ENCODE results near the gene GLIS1. TPM values are rescaled to one million over a fixed set of nuclear protein-coding genes. Genes with fewer than 3 reads are reported as not detected.

Gene GLIS1
- total RNA-seq, 4 donors from 2014 or later = 0.63 to 2.4 (median 1.0) TPM

DNA sequence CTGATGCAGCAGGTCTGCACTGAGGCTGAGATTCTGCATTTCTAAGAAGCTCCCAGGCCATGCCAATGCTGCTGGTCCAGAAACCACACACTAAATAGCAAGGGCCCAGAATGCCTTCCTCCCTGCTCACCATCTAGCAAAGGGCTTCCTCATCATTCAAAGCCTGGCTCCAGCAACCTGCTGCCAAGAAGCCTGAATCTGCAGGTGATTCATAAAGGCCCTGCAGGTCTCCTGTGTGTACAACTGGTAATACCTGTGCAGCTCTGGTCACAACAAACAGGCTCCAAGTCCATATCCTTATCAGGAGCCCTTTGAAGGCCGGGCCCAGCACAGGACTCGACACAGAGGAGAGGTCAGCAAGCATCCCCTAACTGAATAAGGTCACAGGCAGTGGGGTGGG is 26.7 kb downstream of the GLIS1 start:
- DNase-seq (ENCODE audit: low spot score in 2 of 2) = no peak
- 86 to 100% methylated on average over 2 of the region's 2 CpGs for WGBS, 2 donors
- intact Hi-C loops (cut with DNase I; ENCODE audit: low total_unique reads) = no loop called here
- no peak overlapping the region for H3K4me3 ChIP-seq (ENCODE audit: low read depth, poor library complexity, severe bottlenecking)
- TF ChIP-seq POLR2A (IDR thresholded peaks at IDR 0.05) = no peak
- TF ChIP-seq, protein P1, sequence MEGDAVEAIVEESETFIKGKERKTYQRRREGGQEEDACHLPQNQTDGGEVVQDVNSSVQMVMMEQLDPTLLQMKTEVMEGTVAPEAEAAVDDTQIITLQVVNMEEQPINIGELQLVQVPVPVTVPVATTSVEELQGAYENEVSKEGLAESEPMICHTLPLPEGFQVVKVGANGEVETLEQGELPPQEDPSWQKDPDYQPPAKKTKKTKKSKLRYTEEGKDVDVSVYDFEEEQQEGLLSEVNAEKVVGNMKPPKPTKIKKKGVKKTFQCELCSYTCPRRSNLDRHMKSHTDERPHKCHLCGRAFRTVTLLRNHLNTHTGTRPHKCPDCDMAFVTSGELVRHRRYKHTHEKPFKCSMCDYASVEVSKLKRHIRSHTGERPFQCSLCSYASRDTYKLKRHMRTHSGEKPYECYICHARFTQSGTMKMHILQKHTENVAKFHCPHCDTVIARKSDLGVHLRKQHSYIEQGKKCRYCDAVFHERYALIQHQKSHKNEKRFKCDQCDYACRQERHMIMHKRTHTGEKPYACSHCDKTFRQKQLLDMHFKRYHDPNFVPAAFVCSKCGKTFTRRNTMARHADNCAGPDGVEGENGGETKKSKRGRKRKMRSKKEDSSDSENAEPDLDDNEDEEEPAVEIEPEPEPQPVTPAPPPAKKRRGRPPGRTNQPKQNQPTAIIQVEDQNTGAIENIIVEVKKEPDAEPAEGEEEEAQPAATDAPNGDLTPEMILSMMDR (IDR thresholded peaks at IDR 0.05) = no peak

DNA sequence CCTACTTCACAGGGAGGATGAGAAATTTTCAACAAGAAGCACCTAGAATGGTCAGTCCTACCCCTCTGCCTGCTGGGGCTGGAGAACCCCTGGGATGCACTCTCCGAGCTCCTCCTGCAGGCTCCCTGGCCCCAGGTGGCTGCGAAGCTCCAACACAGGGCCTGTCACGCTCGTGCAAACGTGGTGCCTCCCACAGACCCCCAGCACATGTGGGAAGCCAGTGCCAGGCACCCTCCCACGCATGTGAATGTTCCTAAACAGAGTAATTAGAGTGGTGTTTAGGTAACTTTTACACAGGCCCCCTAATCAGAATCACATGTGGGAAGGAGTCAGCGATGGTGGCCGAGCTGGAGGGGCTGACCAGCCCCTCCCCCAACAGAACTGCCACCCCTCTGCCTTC is 28.4 kb downstream of the GLIS1 start:
- no peak for TF ChIP-seq POLR2A (IDR thresholded peaks at IDR 0.05)
- TF ChIP-seq, protein P1 (IDR thresholded peaks at IDR 0.05) = no peak
- H3K4me3 ChIP-seq (ENCODE audit: low read depth, poor library complexity, severe bottlenecking) = no peak overlapping the region
- intact Hi-C loops (cut with DNase I; ENCODE audit: low total_unique reads) = no loop called here
- DNase-seq (ENCODE audit: low spot score in 2 of 2) = no peak
- 78 to 82% methylated on average over 5 to 8 of the region's 8 CpGs for WGBS, 2 donors

DNA sequence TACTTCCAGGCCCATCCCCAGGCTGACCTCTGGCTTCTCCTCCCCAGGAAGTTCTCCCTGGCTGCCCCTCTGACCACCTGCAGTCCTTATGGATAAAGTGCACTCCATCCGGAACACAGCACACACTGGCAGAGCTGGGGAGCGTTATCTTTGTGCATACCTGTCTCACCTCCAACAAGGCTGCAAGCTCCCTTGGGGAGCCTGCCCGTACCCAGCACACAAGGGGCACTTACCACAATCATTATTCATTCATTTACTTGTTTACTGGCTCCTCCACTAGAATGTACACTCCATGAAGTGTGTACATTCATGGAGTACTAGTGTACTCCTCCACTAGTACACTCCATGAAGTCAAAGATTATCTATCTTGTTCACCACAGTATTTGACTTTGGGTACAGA is 30.3 kb downstream of the GLIS1 start:
- TF ChIP-seq, protein P1 (IDR thresholded peaks at IDR 0.05) = no peak
- TF ChIP-seq POLR2A (IDR thresholded peaks at IDR 0.05) = no peak
- 94 to 95% methylated on average over 3 of the region's 3 CpGs for WGBS, 2 donors
- no peak for DNase-seq (ENCODE audit: low spot score in 2 of 2)
- intact Hi-C loops (cut with DNase I; ENCODE audit: low total_unique reads) = no loop called here
- H3K4me3 ChIP-seq (ENCODE audit: low read depth, poor library complexity, severe bottlenecking) = no peak overlapping the region

DNA sequence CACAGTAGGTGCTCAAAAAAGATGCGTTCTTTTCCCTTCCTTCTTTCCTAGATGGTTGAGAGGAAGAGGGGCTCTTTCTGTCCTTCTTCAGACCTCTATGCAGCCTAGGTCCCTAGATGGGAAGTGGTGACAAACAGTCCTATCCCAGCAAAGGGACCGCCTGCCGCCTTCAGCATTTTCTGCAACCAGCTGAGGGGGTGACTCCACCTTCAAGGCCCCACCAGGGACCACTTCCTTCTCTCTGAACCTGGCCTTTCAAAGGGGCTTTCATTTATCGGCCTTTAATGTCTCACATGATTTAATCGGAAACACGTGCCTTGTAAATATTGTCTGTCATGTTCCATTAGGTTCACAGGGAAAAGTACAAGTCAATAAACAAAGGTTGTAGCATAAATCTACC is 32.6 kb downstream of the GLIS1 start:
- intact Hi-C loops (cut with DNase I; ENCODE audit: low total_unique reads) = no loop called here
- WGBS, 2 donors = 65 to 74% methylated on average over 6 of the region's 6 CpGs
- TF ChIP-seq POLR2A (IDR thresholded peaks at IDR 0.05) = no peak
- TF ChIP-seq, protein P1 (IDR thresholded peaks at IDR 0.05) = no peak
- DNase-seq (ENCODE audit: low spot score in 2 of 2) = no peak
- no peak overlapping the region for H3K4me3 ChIP-seq (ENCODE audit: low read depth, poor library complexity, severe bottlenecking)

DNA sequence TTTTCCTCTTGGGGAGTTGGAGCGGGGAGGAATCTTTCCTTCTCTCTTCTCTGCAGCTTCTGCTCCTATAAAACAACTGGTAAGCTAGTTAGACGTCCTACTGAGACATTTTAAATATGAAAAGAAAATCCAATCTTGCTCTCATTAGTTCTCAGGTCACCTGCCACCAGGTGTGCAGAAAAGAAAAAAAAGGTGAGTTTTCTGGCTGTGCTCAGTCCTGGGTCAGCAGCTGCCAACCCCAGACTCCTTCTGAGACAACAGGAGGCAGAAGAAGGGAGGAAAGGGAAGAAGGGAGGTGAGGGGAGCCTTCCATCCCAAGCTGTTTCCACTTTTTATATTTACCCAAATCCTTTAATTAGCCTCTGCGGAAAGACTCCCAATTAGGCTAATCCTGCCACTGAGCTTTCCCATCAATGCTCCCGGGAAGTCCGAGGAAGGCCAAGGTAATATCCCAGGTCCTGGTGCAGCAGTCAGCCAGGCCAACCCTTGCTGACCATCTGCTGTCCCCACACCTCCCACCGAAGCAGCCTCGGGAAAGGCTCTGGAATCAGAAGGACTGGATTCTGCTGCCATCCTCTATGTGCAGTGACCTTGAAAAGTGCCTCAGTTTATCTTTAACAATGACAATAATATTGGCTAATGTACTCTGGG is 33.4 kb downstream of the GLIS1 start:
- no peak for DNase-seq (ENCODE audit: low spot score in 2 of 2)
- no peak overlapping the region for H3K4me3 ChIP-seq (ENCODE audit: low read depth, poor library complexity, severe bottlenecking)
- 77 to 79% methylated on average over 7 of the region's 7 CpGs for WGBS, 2 donors
- no peak for TF ChIP-seq POLR2A (IDR thresholded peaks at IDR 0.05)
- TF ChIP-seq, protein P1 (IDR thresholded peaks at IDR 0.05) = no peak
- intact Hi-C loops (cut with DNase I; ENCODE audit: low total_unique reads) = no loop called here

All from lower leg skin (tissue), 4 donors.